ENCODE data around the gene SHROOM4.
A peak's percentile ranks its signal among the peaks of the same experiment; 100 is the strongest.

Gene SHROOM4

GRCh38 chrX:50776248-50776647, 37.7 kb downstream of the SHROOM4 start:
- DNase-seq, result no peak

DNA sequence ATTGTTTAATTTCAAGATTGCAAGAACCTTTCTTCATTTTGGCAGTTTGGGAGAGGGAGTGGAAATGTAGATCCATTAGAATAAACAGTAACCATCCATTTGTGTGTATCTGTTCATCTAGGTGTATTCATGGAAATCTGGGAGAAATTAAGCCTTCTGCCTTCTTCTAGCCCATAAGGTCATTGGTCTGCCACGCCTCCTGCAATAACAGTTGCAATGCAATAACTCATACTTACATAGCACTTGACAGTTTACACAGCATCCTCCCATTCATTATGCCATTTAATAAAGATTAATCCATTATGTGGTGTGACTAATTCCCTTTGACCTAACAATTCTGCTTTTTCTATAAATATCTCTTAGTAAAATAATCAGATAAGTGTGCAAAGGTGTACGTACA, 42.6 kb downstream of the SHROOM4 start:
- DNase-seq, result no peak

GRCh38 chrX:50770702-50771101, 43.3 kb downstream of the SHROOM4 start:
- no peak for DNase-seq

DNA sequence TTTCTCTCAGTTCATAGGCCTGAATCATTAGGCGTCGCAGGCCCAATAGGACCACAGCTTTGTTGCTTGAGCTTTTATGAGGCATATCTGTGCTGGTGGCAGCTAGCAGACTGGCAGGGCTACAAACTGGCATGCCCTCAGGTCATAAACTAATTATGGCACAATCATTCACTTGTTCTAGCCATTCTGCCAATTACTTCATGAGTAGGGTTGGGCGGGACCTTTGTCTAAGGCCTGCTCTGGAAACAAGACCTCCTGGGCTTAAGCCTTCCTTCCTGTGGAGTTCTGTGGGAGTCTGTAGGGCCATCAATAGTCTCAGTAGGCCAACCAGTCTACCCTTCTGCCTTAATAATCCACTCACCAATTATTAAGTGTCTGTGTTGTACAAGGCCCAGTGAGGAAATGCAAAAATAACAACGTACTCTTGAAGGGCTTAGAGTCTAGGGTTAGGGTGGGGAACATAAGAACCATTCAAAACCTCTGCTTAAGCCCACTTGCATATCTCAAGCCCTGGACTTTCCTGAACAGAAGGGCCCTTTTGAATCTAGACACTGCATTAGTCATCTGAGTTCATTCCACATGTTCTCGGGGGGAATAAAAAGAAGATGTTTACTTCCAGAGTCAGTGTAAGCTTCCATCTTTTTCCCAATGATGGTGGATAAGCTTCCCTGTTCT, 44.5 kb downstream of the SHROOM4 start:
- no peak for DNase-seq

DNA sequence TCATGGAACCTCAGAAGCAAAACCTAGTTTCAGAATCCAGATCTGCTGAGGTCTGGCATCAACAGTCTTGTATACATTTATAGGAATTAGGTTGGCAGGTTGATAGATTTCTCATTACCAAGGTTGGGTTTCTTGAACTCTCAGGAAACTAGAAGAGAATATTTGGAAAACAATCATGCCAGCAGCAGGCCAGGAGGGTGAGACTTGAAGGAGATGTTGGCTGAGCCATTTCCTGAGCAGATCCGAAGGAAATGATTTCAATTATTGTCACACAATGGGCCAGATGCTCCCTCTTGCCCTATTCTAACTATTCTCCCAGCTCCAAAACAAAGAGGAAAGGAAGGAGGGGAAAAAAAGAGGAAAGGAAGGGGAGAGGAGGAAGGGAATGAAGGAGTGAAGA, 45.2 kb downstream of the SHROOM4 start:
- DNase-seq, result no peak

- no peak for DNase-seq
Measured at GRCh38 chrX:50765986-50766385, 48.0 kb downstream of the SHROOM4 start.

- DNase-seq, result no peak
Measured at GRCh38 chrX:50762578-50762977, 51.4 kb downstream of the SHROOM4 start.

- DNase-seq, result no peak
Measured at GRCh38 chrX:50756276-50756675, 57.7 kb downstream of the SHROOM4 start.

GRCh38 chrX:50751091-50751490, 62.9 kb downstream of the SHROOM4 start:
- DNase-seq, result no peak

DNA sequence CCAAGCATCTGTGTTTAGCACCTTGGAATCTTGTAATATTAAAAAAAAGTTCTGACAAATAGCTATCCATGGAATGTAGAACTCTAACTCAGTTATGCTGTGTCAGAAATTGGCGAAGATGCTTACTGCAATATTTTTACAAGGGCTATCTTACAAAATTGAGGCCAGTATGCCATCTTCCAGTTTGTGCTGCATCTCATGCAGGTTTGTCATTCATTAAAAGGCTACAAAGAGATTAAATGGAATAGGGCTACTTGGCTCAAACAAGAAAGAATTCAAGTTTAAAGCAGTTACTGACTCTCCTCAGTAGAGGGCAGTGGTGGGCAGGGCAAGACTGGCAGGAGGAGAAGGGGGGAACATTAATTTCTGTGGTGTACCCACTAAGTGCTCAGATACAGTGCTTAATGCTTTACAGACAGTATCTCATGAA, 66.5 kb downstream of the SHROOM4 start:
- DNase-seq, result peak; percentile 22

- DNase-seq, result no peak
Measured at GRCh38 chrX:50736656-50737055, 77.3 kb downstream of the SHROOM4 start.

DNA sequence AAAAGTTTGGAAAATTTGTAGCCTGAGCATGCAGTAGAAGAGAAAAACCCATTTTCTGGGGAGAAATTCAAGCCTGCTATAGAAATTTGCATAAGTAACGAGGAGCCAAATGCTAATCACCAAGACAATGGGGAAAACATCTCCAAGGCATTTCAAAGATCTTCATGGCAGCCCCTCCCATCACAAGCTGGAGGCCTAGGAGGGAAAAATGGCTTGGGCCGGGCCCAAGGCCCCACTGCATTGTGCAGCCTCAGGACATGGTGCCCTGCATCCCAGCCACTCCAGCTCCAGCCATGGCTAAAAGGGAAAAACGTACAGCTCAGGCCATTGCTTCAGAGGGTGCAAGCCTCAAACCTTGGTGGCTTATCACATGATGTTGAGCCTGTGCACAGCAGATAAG, 87.7 kb downstream of the SHROOM4 start:
- no peak for DNase-seq

- no peak for DNase-seq
Measured at GRCh38 chrX:50725310-50725709, 88.7 kb downstream of the SHROOM4 start.

DNA sequence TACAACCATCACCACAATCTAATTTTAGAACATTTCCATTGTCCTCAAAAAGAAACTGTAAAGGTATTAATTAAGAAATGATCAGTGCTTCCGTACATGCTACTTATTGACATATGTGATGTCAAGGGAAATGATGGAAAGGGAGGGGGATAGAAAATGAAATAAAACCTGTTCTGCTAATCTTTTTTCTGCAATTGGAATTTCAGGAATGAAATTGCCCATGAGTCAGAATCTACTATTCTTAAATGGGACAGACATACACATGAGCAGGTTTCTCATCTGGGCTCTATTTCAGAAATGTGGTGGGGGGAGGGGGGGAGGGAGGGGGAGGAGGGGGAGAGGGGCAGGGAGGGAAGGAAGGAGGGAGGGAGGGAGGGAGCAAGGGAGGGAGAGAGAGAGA, 91.0 kb downstream of the SHROOM4 start:
- DNase-seq, result no peak

DNA sequence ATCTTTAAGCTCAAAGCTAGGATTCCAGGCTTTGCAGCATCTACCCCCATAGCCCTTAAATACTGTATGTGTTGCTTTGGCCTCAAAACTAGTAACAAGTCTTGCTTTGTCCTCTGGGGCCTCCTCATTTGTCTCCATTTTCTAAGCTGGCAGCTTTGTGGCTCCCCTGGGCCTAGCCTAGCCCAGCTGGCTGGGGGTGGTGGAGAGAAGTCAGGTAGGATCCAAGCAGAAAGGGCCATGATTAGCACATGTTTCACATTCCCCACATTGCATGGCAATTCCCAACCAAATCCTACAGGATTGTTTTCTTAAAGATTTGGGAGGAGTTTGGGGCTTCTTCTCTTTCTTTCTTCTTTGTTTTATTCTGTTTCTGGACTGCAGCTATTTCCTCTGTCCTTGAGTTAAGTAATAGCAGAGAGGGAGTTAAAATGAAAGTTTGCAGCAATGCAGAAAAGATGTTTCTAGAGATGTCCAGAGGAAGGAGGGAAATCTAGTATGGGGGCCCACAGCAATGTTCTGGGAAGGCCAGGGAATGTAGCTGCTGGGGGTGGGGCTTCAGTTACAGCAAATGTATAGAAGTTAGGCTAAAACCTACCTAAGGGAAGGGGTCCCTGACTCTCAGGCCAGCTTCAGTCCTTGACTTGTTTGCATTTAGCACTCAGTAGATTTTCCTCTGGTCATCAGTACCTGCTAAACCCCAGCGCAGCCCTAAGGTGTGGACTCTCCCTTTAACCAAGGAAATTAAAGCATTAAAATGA, 92.1 kb downstream of the SHROOM4 start:
- DNase-seq, result no peak

DNA sequence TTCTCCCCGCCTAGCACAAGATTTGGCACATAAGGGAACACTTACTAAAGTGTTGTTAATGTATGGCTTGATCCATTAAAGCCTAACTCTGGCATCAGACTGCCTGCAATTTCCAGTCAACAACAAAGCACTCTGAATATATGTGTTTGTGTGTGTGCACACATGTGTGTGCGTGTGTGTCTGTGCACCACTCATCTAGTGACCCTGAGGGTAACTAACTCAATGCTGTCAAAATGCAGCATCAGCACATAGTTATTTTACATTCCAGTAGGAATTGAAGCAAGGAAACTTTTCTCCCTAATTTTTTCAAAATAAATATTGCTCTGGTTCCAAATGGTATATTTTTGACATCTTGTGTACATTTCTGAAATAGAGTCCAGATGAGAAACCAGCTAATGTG, 94.4 kb downstream of the SHROOM4 start:
- no peak for DNase-seq

DNA sequence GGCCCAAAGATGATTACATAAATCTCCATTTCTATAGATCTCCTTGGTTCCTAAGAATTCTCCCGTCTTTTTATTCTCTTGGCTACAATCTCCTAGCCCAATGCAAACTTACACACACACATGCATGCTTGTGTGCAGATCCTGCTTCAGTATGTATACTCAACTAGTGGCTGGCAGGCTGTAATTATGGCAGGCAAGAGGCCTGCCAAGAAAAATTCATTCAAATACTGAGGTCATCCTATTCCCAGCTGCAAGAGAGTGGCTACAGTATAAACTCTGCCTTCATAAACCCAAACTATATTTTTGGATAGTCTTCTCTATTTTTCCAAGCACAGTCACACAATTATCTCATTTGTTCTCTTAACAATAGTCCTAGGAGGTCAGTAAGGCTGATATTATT, 95.2 kb downstream of the SHROOM4 start:
- DNase-seq, result no peak

DNA sequence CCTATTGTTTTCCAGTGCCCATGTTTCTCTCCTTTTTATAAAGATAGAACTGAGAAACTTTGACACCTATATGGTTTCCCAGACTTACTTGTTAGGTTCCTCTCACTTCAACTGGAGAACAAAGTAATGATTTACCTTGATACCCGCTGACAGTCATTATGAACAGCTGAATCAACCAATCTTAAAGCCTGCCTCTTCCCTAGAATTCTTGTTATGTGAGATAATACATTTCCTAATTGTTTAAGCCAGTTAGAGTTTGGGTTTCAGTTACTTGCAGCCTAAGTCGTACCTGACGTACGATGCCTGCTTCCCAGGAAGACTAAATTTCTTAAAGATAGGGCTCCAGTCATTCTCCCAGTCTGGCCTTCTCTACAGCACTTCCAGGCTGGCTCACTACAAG, 97.3 kb downstream of the SHROOM4 start:
- DNase-seq, result no peak

DNA sequence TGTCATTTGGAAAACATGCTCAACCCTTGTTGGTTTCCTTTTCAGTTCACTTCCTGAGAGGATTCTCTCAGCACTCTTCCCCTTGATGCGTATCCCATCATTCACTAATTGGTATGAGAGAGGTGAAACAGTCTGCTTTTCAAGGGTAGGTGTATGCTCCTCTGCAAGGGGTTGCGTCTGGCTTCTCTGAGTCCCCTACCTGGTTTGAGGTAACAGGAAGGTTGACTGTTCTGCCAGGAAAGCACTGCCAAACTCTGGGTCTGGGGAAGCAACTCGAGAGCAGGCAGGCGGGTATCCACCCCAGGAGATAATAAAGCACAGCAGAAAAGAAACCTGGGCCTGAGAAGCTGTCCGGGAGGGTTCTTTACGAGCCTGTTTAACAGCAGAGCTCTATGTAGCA, 101.2 kb downstream of the SHROOM4 start:
- DNase-seq, result no peak

GRCh38 chrX:50711907-50712306, 102.1 kb downstream of the SHROOM4 start:
- no peak for DNase-seq

GRCh38 chrX:50707955-50708699, 105.9 kb downstream of the SHROOM4 start:
- no peak for DNase-seq

- no peak for DNase-seq
Measured at GRCh38 chrX:50707405-50707804, 106.6 kb downstream of the SHROOM4 start.

GRCh38 chrX:50705042-50705441, 109.0 kb downstream of the SHROOM4 start:
- no peak for DNase-seq

DNA sequence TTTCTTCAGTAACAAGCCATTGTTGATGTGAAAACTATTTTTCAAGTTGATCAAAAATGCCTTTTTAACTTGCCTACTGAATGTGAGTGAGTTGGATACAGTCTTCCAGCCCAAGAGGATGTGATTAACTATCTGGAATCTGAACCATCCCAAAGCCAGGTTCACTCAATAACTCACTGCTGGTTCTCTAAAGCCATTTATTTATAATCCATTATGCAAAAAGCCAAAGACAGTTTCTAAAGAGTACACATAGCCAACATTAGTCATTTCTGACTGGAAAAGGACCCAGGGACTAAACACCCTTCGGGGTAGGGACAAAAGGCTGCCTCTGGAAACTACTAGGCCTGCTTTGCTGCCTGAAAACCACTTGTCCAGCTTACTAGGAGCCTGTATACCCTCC, 109.6 kb downstream of the SHROOM4 start:
- DNase-seq, result no peak

Data from stimulated activated CD8-positive, alpha-beta memory T cell treated with anti-CD3 and anti-CD28 coated beads, Interleukin-4, amount 100 ng/mL, for 48 hours (primary cell).